22Rv1 (cell line): ENCODE results near the gene NCOA1.
"Not testable (repeated sequence)": the region's sequence is repeated elsewhere in the genome, so short reads cannot be mapped to it uniquely, and the experiment has no call there.

Source experiments
- H3K27ac ChIP-seq: fragments of 450-650 bp; 2 replicates; pipeline ENCODE4 v1.5.1; 2017
- ZFX ChIP-seq: fragments of 450-650 bp; IDR thresholded peaks from 2 replicates; pipeline ENCODE4 v1.6.1; 2017; ENCODE audit warnings: antibody characterized with exemption, borderline replicate concordance
- TF ChIP-seq, protein P1 (sequence below): fragments of 450-650 bp; IDR thresholded peaks from 2 replicates; pipeline ENCODE4 v1.5.1; 2017; ENCODE audit warnings: mild to moderate bottlenecking

NCOA1 gene

DNA sequence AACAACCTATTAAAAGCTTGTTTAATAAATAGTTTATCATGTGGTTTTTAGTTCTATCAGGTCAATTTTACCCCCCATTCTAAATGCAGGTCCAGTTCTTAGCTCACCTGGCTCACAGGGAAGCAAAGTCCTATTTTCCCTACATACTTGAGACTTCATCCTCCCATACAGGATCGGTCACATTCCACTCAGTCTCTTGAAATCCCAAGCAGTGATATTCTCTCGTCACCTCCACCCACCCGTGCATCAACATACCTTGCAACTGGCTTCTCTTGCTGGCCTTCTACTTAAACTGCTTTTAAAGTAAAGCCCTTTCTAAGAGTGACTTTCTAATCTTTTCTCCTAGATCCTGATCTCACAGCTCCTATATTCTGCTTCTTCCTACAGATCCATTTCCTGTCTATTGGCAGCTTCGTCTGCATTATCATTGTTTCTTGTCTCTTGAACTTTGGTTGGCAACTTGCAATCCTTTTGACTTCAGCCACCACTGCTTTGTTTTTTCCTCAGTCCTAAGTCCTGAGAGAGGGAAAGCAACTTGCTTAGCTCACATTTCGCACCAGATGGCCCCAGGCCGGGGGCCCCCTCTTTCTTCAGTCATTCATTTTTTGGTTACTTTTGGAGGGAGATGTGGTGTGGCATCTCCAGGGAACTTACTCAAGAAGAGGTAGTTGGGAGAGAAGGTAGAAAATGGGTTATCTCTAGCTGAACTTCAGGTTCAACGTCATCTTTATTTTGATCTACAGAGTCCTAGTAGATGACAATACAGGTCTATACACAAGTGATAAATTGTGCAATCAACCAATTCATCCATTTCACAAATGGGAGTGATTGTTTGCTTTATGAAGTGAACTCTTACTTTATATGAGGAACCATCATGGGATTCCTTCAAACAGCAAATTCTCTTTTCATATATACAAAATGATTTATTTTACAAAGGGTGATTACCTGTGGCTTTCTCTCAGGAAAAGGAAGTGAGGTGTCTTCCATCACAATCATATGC is 23.9 kb upstream of the NCOA1 start:
- H3K27ac ChIP-seq: no peak overlapping the region
- TF ChIP-seq ZFX: no peak
- TF ChIP-seq, protein P1, sequence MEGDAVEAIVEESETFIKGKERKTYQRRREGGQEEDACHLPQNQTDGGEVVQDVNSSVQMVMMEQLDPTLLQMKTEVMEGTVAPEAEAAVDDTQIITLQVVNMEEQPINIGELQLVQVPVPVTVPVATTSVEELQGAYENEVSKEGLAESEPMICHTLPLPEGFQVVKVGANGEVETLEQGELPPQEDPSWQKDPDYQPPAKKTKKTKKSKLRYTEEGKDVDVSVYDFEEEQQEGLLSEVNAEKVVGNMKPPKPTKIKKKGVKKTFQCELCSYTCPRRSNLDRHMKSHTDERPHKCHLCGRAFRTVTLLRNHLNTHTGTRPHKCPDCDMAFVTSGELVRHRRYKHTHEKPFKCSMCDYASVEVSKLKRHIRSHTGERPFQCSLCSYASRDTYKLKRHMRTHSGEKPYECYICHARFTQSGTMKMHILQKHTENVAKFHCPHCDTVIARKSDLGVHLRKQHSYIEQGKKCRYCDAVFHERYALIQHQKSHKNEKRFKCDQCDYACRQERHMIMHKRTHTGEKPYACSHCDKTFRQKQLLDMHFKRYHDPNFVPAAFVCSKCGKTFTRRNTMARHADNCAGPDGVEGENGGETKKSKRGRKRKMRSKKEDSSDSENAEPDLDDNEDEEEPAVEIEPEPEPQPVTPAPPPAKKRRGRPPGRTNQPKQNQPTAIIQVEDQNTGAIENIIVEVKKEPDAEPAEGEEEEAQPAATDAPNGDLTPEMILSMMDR: no peak

DNA sequence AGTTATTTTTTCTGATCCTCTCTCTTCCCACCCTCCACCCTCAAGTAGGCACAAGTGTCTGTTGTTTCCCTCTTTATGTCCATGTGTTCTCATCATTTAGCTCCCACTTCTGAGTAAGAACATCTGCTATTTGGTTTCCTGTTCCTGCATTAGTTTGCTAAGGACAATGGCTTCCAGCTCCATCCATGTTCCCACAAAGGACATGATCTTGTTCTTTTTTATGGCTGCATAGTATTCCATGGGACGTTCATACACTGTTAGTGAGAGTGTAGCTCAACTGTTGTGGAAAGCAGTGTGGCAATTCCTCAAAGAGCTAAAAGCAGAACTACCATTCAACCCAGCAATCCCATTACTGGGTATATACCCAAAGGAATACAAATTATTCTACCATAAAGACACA is 22.6 kb upstream of the NCOA1 start:
- H3K27ac ChIP-seq: not testable (repeated sequence)

DNA sequence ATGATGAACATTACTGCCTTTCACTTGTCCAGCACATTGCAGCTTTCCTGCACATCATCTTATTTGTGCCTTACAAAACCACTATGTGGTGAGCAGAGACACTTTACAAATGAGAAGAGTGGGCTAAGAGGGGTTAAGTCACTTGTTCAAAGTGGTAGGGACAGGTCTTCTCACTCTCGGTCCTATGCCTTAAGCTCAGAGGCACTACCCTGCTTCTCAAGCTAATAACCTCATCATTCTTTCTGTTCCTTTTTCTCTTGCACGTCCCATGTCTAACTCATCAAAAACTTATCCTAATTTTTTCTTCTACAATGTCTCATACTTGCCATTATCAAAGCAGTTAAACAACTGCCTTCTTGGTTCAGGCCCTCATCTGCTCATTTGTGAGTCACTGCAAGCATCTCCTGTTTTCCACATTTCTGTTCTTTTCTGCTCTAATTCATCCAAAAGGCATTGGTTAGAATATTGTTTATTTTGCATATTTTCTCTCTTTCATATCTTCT is 21.9 kb upstream of the NCOA1 start:
- no peak overlapping the region for H3K27ac ChIP-seq
- TF ChIP-seq ZFX: no peak
- TF ChIP-seq, protein P1: no peak

DNA sequence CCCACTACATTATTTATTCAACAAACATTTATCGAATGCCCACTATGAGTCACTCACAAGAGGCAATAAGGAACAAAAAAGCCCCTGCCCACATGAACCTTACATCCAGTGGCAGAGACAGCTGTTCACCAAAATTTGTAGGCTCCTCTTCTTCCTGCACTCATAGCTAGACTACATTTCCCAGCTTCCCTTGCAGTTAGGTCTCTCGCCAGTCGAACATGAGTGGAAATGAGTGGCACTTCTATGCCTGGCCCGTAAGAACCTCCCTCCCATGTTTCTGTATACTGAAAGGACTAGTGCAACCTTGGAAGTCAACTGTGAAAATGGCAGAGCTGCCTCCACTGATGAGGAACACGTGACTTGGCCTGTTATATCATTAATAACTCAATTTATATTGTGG is 19.4 kb upstream of the NCOA1 start:
- TF ChIP-seq, protein P1: no peak
- TF ChIP-seq ZFX: no peak
- H3K27ac ChIP-seq: no peak overlapping the region

DNA sequence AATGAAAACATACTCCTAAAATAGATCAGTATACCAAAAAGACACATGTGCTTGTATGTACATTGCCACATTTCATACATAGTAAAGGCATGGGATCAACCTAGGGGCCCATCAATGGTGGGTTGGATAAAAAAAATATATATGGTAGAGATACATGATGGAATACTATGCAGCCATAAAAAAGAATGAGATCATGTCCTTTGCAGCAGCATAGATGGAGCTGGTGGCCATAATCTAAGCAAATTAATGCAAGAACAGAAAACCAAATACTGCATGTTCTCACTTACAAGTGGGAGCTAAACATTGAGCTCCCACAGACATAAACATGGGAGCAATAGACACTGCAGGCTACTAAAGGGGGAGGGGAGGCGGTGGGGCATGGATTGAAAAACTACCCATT is 18.6 kb upstream of the NCOA1 start:
- no peak overlapping the region for H3K27ac ChIP-seq

DNA sequence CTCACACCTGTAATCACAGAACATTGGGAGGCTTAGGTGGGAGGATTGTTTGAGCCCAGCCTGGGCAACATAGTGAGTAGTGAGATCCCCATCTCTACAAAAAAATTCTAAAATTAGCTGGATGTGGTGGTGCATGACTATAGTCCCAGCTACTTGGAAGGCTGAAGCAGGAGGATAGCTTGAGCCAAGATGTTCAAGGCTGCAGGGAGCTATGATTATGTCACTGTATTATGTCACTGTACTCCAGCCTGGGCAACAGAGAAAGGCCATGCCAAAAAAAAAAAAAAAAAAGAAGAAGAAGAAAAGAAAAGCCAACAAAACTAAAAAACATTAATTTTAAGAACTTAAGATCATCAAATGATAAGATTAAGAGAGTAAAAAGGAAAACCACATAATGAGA is 17.4 kb upstream of the NCOA1 start:
- TF ChIP-seq, protein P1: no peak
- H3K27ac ChIP-seq: no peak overlapping the region

More for the DNA sequence above, 18.6 kb upstream of the NCOA1 start:
- TF ChIP-seq, protein P1: no peak
- TF ChIP-seq ZFX: no peak

DNA sequence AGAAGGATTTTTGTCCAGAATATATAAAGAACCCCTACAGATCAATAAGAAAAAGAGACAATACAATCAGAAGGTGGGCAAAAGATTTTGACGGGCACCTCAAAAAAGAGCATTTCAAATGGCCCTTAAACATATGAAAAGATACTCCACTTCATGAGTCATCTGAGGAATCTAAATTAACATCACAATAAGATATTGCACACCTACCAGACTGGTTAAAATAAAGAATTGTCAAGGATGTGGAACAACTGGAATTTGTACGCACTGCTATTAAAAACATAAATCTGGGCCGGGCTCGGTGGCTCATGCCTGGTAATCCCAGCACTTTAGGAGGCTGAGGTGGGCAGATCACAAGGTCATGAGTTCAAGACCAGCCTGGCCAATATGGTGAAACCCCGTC is 17.0 kb upstream of the NCOA1 start:
- H3K27ac ChIP-seq: no peak overlapping the region
- TF ChIP-seq ZFX: no peak

DNA sequence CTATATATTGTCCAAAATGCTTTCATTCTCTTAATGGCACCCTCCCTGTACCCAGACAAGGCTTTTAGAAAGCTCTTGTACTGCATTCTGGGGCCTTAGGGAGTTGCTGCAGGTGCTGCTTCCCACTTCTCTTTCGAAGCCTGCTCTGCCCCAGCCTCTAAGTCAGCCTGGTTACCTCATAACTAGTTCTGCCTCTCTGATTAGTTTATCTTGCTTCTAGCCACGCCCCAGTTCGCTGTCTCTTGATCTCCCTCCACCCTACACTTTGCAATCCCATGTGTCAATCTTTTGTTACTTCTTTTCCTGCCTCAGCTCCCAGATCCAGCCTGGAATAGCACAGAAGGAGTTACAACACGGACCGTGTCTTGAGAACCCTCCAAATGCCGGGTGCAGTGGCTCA is 13.8 kb upstream of the NCOA1 start:
- H3K27ac ChIP-seq: no peak overlapping the region
- TF ChIP-seq, protein P1: no peak
- TF ChIP-seq ZFX: no peak
